ENCODE data around the gene MIAT.
A peak's percentile ranks its signal among the peaks of the same experiment; 100 is the strongest.

Gene MIAT

GRCh38 chr22:26670459-26670858 is 13.1 kb downstream of the MIAT start:
- no peak for DNase-seq

- DNase-seq = peak; percentile 80
Measured at GRCh38 chr22:26671317-26672059, 14.1 kb downstream of the MIAT start.

- peak; percentile 46 for DNase-seq
Measured at GRCh38 chr22:26672060-26672471, 14.7 kb downstream of the MIAT start.

GRCh38 chr22:26672590-26673468 is 15.4 kb downstream of the MIAT start:
- peak; percentile 95 for DNase-seq

GRCh38 chr22:26673486-26673885 is 16.1 kb downstream of the MIAT start:
- peak; percentile 25 for DNase-seq

GRCh38 chr22:26674211-26675190 is 17.1 kb downstream of the MIAT start:
- peak; percentile 42 for DNase-seq

- DNase-seq = no peak
Measured at GRCh38 chr22:26675687-26676268, 18.4 kb downstream of the MIAT start.

- DNase-seq = no peak
Measured at GRCh38 chr22:26677217-26677616, 19.8 kb downstream of the MIAT start.

- peak; percentile 77 for DNase-seq
Measured at GRCh38 chr22:26679003-26679629, 21.7 kb downstream of the MIAT start.

GRCh38 chr22:26680485-26680884 is 23.1 kb downstream of the MIAT start:
- no peak for DNase-seq

- no peak for DNase-seq
Measured at GRCh38 chr22:26681395-26681821, 24.0 kb downstream of the MIAT start.

GRCh38 chr22:26684168-26684567 is 26.8 kb downstream of the MIAT start:
- DNase-seq = no peak

GRCh38 chr22:26685601-26686000 is 28.2 kb downstream of the MIAT start:
- DNase-seq = no peak

GRCh38 chr22:26687439-26687838 is 30.1 kb downstream of the MIAT start:
- DNase-seq = no peak

- DNase-seq = no peak
Measured at GRCh38 chr22:26689513-26690301, 32.3 kb downstream of the MIAT start.

- no peak for DNase-seq
Measured at GRCh38 chr22:26690654-26691376, 33.4 kb downstream of the MIAT start.

- no peak for DNase-seq
Measured at GRCh38 chr22:26691377-26691716, 34.0 kb downstream of the MIAT start.

GRCh38 chr22:26692215-26692614 is 34.8 kb downstream of the MIAT start:
- DNase-seq = no peak

GRCh38 chr22:26697151-26697550 is 39.8 kb downstream of the MIAT start:
- DNase-seq = no peak

GRCh38 chr22:26700462-26700861 is 43.1 kb downstream of the MIAT start:
- DNase-seq = no peak
